ENCODE results near the gene LRWD1.
"Not testable (repeated sequence)": the region's sequence is repeated elsewhere in the genome, so short reads cannot be mapped to it uniquely, and the experiment has no call there.

Gene LRWD1

DNA sequence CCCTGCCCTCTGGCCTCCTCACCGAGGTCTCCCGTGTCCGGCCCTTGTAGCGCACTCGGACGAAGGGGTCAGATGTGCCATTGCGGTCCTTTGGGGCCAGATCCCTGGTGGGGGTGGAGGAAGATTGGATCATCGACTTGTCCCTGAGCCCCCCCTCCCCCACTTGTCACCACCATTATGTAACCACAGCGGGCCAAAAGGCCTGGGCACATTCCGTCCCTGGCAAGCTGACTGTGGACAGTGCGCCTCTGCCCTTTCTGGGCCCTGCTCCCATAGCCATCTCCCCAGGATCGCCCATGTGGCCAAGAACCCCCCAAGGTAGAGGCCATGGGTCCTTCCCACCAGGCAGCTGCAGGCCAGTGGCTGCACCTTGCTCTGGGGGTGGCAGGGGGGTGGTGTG lies 38.4 kb downstream of the LRWD1 start:
- not testable (repeated sequence) for DNase-seq

DNA sequence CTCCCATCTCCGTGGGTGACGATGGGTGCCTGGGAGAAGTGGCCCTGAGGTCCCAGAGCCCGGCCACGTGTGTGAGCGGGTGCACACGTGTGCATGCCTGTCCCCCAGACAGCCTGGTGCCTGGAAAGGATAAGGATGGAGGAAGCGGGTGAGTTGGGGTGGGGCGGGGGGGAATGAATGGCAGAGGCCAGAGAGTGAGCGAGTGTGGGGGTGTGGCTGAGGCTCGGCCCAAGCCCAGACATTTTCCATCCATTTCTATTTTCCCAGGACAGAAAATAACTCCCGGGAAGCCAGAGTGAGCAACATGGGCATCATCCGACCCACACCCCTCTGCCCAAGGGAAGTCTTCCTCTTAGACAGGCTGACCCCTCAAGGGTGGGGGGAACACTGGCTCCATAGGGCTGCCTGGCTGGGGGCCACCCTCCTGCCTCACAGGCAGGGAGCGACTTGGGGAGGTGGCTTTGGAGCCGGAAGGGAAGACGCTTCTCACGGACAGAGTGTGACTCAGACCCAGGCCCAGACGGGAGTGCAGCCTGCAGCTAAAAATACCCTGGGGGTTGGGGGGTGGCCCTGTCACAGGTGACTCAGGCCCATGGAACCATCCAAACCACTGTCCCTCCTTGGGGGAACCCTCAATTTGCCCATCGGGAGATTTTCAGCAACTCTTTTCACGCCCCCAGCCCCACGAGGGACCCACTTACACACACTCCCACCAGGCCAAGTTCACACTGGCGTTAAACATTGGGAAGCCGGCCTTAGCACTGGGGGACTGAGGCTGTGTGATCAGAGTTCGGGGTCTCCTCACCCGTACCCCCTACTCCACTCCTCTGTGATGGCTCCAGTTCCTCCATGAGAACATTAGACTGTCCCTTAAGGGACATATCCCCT lies 40.8 kb downstream of the LRWD1 start:
- DNase-seq, result not testable (repeated sequence)

DNA sequence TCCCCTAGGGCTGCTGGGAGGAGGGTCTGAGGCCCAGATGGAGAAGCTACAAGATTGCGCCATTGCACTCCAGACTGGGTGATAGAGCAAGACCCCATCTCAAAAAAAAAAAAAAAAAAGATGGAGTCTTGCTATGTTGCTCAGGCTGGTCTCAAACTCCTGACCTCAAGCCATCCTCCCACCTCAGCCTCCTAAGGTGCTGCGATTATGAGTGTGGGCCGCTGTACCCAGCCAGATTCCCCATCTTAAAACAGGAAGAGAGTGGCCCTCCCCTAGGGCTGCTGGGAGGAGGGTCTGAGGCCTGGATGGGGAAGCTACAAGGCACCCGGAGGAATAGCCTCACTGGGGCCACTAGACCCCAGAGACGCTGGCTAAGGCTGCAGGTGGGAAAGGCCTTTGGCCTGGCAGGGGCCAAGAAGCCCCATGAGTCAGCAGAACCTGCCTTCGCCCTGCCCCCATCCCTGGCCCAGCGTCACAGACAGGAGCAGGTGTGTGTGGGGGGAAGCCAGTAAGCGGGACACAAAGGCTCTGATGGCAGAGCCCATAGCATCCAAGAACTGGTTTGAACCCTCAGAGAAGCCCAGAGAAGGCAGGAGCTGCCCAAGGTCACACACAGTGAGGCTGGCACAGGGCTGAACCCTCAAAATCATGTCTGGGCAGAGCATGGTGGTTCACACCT lies 42.8 kb downstream of the LRWD1 start:
- not testable (repeated sequence) for DNase-seq

DNA sequence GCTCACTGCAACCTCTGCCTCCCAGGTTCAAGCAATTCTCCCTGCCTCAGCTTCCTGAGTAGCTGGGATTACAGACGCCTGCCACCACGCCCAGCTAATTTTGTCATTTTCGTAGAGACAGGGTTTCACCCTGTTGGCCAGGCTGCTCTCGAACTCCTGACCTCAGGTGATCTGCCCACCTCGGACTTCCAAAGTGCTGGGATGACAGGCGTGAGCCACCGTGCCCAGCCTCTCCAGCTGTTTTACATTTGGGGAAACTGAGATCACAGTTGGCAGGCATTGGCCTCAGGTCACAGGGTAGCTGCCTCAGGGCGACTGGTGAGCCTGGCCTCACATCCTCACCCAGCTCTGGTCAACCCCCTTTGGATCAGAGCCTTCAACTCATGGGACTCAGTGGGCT lies 45.8 kb downstream of the LRWD1 start:
- not testable (repeated sequence) for DNase-seq

DNA sequence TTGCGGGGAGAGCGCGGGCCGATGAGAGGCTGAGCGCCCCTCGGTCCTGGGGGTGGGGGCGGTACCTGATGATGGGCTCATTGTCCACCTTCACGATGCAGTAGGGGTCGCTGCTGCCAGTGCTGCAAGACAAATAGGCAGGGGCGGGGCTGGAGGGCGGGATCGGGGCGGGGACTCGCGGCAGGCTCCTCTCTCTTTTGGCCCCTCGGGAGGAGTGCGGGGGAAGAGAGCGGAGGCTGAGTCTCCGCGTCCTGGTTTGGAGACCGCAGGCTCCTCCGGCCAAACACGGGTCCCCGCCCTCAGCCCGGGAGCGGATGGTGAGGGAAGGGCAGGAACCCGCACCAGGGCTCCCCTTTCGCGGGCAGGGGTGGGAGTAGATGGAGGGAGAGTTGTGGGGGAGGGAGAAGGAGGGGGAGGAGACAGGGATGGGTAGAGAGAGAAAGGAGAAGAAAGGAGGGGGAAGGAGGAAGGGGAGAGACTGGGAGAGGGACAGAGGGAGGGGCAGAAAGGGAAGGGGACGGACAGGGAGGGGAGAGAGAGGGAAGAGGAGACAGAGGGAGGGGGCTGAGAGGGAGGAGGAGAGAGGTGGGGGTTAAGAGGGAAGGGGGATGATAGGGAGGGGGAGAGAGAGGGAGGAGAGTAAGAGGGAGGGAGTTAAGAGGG lies 47.2 kb downstream of the LRWD1 start:
- DNase-seq, result not testable (repeated sequence)

DNA sequence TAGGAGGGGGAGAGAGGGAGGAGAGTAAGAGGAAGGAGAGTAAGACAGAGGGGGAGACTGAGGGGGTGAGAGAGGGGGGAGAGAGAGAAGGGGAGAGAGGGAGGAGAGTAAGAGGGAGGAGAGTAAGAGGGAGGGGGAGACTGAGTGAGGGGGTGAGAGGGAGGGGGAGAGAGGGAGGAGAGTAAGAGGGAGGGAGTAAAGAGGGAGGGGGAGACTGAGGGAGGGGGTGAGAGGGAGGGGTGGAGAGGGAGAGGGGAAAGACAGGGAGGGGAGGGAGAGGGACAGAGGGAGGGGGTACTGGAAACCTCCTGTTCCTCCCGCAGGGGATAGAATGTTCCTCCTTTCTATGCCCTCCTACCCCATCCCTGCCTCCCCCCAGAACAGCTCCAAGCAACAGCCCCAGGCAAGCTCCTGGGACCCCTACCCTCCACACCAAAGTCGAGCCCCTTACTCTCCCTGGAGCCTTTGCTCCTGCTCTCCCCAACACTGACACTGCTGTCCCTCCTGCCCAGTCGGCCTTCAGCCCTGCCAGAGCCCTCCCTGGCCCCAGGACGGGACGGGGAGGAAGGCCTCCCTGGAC lies 47.9 kb downstream of the LRWD1 start:
- DNase-seq, result not testable (repeated sequence)

- DNase-seq, result not testable (repeated sequence)
These were observed 50.3 kb downstream of the LRWD1 start for GRCh38 chr7:102514881-102515721.

DNA sequence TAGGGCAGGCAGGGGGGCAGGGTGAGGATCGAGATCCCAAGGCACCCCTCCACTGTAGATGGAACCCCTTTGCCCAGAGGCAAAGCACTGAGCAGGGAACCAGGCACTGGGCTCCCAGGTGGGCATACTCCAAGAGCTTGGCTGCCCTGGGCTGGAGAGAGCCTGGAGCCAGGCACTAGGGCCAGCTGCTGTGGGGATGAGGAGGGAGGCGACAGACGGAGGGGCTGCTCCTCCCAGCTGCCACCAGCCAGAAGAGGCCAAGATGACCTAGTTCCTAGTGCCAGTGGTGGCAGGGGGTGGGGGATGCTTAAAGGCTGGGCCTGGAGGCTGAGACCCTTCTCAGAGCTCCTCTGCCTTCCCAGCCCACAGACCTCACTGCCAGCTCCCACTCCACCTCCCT lies 51.1 kb downstream of the LRWD1 start:
- DNase-seq, result not testable (repeated sequence)

DNA sequence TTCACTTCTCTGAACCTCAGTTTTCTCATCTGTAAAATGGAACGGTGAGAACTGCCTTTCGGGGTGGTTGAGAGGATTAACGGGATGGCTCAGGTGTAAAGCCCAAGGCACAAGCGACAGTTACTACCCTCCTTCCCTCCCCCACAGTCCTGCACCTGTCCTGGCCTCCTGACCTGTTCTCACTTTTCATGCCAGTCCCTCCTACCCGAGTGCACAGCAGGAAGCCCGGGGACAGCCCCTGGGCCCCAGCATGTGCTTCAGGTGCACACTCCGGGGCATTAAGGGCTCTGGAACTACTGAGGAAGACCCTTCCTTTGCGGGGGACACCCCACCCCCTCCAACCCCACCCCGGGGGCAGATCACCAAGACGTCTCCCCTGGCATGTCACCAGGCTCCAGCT lies 52.2 kb downstream of the LRWD1 start:
- not testable (repeated sequence) for DNase-seq

GRCh38 chr7:102517550-102518147 lies 52.9 kb downstream of the LRWD1 start, which contains the start of gene RASA4B:
TSS of gene RASA4B (minus strand) at chr7:102517777. CDS start at chr7:102517710, 67 bp downstream.
- DNase-seq, result not testable (repeated sequence)

DNA sequence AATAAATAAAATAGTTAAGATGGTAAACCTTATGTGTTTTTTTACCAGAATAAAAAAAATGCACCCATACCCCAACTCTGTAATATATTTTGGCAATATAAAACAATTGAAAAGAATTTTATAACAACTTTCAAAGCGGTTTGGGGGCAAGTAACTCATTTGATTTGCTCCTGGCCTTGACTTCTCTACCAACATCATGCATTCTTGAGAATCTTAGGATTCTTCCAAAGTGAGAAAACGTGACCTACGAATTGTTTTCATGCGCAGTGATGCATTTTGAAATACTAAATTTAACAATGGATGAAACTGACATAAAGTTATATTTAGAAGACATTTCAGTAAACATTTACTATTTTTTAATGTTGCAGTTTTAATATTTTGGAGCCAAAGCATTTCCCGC lies 56.0 kb downstream of the LRWD1 start:
- DNase-seq, result not testable (repeated sequence)

All from GF-D8 (cell line).